GM12801 (cell line): Measurements from ENCODE around the gene ZNF862.

Experiments used
- TF ChIP-seq, protein P1 (sequence below): IDR thresholded peaks from one replicate; pipeline ENCODE4 v1.5.1; 2011; ENCODE audit warnings: control low read depth; ENCODE audit not compliant: insufficient read length; ENCODE audit errors: extremely low read depth

ZNF862 gene

DNA sequence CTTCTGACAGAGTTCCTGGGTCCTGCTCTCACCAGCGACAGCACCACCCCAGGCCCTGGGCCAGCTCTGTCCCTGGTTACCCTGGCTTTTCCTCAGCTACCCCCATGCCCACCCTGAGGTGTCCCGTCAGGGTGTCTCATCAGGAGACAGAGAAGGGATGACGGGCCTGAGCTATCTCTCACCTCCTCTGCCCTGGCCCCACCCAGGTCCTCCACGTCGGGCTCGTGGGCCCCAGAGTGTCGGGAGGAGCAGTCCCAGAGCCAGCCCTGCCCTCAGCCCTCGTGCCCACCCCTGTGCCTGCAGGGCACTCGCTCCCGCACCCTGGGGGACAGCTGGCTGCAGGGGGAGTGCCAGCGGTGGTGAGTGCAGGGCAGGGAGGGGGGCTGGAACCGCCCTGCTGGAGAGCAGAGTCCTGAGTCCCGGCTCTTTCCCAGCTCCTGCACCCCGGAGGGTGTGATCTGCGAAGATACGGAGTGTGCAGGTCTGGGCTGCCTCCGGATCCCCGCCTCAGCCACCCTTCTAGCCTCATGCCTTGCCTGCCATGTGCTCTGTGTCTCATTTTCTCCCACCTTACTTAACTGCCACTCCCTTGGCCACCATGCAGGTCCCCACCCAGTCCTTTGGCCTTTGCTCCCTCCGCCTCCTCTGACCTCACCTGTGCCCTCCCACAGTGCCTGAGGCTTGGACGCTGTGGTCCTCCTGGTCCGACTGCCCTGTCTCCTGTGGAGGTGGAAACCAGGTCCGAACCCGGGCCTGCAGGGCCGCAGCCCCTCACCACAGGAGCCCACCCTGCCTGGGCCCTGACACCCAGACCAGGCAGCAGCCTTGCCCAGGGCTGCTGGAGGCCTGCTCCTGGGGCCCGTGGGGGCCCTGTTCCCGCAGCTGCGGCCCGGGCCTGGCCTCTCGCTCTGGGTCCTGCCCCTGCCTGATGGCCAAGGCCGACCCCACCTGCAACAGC lies 16.7 kb upstream of the ZNF862 start:
- TF ChIP-seq, protein P1, sequence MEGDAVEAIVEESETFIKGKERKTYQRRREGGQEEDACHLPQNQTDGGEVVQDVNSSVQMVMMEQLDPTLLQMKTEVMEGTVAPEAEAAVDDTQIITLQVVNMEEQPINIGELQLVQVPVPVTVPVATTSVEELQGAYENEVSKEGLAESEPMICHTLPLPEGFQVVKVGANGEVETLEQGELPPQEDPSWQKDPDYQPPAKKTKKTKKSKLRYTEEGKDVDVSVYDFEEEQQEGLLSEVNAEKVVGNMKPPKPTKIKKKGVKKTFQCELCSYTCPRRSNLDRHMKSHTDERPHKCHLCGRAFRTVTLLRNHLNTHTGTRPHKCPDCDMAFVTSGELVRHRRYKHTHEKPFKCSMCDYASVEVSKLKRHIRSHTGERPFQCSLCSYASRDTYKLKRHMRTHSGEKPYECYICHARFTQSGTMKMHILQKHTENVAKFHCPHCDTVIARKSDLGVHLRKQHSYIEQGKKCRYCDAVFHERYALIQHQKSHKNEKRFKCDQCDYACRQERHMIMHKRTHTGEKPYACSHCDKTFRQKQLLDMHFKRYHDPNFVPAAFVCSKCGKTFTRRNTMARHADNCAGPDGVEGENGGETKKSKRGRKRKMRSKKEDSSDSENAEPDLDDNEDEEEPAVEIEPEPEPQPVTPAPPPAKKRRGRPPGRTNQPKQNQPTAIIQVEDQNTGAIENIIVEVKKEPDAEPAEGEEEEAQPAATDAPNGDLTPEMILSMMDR, result no peak

DNA sequence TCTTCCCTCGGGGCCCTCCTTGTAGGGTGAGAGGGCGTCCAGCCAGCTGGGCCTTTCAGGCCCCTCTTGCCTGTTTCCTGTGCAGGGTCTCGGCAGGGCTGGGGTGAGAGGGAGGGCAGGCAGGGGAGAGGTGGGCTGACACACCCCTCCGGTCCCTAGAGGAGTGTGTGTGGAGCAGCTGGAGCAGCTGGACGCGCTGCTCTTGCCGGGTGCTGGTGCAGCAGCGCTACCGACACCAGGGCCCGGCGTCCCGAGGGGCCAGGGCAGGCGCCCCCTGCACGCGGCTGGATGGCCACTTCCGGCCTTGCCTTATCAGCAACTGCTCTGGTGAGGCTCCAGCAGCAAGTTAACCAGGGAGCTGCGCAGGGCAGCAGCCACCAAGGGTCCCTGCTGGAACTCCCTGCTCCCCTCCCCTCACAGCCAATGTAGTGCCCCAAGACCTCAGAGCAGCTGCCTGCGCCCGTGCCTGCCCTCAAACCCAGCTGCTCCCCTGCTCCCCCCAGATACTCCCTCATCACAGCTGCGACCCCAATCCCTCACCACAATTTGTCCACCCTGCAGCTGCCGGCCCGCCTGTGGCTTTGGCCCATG lies 15.7 kb upstream of the ZNF862 start:
- TF ChIP-seq, protein P1, result no peak

DNA sequence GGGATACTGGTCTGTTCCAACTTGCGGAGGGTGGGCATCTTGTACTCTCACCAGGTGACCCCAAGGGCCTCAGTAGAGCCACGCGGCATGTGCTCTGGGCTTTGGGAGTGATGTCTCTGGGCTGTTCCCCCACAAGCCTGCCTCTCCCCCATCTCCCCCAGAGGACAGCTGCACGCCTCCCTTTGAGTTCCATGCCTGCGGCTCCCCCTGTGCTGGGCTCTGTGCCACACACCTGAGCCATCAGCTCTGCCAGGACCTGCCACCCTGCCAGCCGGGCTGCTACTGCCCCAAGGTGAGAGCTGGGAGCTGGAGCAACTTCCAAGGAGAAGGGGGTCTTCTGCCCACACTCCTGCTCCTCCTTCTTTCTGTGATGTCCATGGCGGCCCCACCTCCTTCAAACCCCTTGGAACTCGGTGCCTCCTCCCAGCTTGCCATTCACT lies 15.0 kb upstream of the ZNF862 start:
- TF ChIP-seq, protein P1, result no peak

DNA sequence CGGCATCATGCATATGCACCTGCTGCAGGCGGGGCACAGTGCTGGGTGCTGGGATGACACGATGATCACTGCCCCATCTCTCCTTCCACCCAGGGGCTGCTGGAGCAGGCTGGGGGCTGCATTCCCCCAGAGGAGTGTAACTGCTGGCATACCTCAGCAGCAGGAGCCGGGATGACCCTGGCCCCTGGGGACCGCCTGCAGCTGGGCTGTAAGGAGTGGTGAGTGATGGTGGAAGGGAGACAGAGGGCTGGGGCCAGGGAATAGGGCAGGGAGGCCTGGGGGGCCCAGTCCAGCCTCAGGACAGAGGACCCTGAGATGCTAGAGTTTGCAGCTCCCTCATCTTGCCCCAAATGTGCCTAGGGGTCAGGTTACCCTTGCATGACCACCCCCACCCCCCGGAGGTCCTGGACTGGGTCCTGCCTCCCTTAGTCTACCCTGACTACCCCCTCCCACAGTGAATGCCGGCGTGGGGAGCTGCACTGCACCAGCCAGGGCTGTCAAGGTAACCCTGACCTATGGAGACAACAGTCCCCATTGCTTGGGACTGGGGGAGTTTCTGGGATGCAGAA lies 14.5 kb upstream of the ZNF862 start:
- TF ChIP-seq, protein P1, result no peak

DNA sequence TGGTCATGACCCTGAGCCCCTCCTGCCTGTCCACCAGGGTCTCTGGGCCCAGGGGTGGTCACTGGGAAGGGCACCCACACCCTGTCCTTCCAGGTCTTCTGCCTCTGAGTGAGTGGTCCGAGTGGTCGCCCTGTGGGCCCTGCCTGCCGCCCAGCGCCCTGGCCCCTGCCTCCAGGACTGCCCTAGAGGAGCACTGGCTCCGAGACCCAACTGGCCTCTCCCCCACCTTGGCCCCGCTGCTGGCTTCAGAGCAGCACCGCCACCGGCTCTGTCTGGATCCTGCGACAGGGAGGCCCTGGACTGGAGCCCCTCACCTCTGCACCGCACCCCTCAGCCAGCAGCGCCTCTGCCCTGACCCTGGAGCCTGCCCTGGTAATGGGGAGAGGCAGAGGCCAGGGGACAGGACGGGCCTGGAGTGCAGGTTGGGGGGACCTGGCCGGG lies 13.9 kb upstream of the ZNF862 start:
- TF ChIP-seq, protein P1, result no peak

DNA sequence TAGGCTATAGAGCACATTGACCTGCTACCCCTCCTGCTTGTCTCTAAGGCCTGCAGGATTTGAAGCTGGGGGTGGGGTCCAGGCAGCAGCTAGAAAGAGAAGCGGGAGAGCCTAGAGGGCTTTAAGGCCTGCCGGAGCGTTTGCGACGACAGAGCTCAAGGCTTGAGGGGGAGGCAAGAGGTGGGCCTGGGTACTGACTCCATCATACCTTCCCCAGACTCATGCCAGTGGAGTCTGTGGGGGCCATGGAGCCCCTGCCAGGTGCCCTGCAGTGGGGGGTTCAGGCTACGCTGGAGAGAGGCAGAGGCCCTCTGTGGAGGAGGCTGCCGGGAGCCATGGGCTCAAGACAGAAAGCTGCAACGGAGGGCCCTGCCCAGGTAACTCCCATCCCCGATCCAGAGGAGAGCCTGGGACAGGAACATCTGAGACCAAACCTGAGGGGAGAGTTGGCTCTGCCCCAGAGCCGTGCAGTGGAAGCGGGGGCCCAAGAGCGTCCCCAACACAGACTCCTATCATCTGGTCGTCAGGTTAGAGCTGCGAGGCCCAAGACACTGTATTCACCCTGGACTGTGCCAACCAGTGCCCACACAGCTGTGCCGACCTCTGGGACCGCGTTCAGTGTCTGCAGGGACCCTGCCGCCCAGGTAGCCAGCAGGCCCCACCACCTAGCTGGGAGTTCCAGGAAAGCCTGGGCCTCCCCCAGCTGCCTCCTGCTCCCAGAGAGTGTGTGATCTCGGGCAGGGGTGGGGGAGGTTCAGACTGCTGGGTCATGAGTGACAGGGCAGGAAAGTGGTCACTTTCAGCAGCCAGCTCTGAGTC lies 13.2 kb upstream of the ZNF862 start:
- TF ChIP-seq, protein P1, result no peak
